GM04503 (cell line): ENCODE results near the gene HDLBP.
"Not testable (repeated sequence)": the region's sequence is repeated elsewhere in the genome, so short reads cannot be mapped to it uniquely, and the experiment has no call there.

Experiments
- DNase-seq: peaks from one replicate; pipeline ENCODE4 v3.0.0-alpha.2; 2012; ENCODE audit warnings: low read depth

The HDLBP gene

GRCh38 chr2:241302759-241303651 lies 12.5 kb downstream of the HDLBP start:
- DNase-seq = no peak

GRCh38 chr2:241302083-241302482 lies 13.4 kb downstream of the HDLBP start:
- DNase-seq = no peak

GRCh38 chr2:241300000-241300399 lies 15.5 kb downstream of the HDLBP start:
- DNase-seq = no peak

GRCh38 chr2:241298673-241299072 lies 16.8 kb downstream of the HDLBP start:
- no peak for DNase-seq

- DNase-seq = no peak
Measured at GRCh38 chr2:241296767-241297166, 18.7 kb downstream of the HDLBP start.

GRCh38 chr2:241295326-241296095 lies 20.0 kb downstream of the HDLBP start:
- no peak for DNase-seq

- DNase-seq = not testable (repeated sequence)
Measured at GRCh38 chr2:241293378-241293797, 22.1 kb downstream of the HDLBP start.

DNA sequence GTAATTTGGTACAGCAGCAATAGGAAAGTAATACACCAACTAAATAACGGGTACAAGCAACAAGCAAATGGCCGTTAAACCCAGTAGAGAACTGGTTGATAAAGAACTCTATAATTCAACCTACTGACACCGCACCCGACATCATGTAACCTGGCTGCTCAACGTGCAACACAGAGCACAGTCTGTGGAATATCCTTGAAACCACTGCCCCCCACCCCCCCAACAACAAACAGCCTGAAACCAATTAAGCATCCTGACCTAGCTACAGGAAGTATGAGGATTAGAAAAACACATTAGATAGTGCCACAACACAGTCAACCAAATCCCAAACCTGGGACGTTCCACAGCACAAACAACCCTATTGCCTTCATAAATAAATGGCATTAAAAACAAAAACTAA lies 23.5 kb downstream of the HDLBP start:
- DNase-seq = no peak

DNA sequence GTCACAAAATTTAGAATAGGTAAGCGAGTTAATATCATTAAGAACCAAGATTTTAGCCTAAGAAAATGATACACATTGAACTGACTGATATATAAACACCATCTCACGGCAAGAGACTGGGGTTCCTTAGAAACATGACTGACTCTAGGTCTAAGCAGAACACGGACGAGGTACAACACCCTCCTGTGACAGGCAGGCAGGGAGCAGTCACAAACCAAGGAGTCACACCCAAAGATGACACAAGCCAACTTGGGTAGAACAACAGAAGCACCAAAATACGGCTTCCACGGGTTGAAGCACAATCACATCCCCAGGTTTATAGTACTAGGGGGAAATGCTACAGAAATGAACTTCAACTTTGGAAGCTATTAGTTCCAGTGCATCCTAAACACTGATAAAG lies 24.3 kb downstream of the HDLBP start:
- no peak for DNase-seq

DNA sequence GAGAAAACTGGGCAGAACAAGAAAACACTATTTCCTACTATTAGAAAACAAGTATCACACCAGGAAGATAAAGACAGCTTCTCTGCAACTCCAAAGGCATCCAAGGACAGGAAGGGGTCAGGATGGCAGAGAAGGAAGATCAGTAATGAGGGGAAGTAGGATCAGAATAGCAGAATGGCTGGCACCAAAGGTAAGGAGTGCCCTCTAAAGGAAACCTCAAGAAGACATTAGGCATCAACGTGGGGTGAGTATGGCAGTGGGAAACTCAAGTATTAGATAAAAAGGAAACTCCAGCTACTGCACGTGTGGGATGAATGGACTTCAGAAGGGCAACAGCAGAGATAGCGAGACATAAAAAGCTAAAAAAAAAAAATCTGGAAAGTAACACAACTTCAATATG lies 25.9 kb downstream of the HDLBP start:
- DNase-seq = no peak

GRCh38 chr2:241289053-241289452 lies 26.4 kb downstream of the HDLBP start:
- DNase-seq = no peak

- no peak for DNase-seq
Measured at GRCh38 chr2:241288324-241288888, 27.1 kb downstream of the HDLBP start.

DNA sequence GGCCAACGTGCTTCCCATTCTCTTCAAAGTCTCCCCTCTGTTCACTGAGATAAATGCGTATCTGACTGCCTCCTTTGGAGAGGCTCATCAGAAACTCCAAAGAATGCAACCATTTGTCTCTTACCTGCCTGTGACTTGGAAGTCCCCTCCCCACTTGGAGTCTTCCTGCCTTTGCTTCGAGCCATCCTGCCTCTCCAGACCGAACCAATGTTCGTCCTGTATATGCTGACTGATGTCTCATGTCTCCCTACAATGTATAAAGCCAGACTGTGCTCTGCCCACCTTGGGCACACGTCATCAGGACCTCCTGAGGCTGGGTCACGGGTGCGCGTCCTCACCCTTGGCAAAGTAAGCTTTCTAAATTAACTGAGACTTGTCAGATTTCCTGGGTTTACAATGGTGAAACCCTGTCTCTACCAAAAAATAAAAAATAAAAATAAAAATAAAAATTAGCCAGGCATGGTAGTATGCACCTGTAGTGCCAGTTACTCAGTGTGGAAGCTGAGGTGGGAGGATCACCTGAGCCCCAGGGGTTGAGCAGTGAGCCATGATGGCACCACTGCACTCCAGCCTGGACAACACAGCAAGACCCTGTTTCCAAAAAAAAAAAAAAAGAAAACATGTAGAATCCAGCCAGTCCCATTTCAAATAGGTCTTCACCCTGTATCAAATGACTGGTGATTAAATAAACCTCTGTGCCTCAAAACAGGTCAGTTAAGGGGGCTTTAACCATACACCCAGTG lies 29.0 kb downstream of the HDLBP start:
- no peak for DNase-seq

DNA sequence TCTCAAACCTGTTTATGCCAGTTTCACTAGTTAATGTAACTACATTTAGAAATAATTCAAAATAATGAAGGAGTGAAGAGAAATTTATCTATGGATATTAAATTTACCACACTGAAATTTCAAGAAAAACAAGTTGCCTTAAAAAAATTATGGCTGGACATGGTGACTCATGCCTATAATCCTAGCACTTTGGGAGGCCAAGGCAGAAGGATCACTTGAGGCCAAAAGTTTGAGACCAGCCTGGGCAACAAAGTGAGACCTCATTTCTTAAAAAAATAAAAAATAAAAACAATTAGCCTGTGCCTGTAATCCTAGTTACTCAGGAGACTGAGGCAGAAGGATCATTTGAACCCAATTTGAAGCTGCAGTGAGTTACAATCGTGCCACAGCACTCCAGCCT lies 29.9 kb downstream of the HDLBP start:
- DNase-seq = no peak

- DNase-seq = no peak
Measured at GRCh38 chr2:241282555-241282954, 32.9 kb downstream of the HDLBP start.

GRCh38 chr2:241280291-241280690 lies 35.2 kb downstream of the HDLBP start:
- DNase-seq = no peak

GRCh38 chr2:241279828-241280227 lies 35.6 kb downstream of the HDLBP start:
- no peak for DNase-seq

DNA sequence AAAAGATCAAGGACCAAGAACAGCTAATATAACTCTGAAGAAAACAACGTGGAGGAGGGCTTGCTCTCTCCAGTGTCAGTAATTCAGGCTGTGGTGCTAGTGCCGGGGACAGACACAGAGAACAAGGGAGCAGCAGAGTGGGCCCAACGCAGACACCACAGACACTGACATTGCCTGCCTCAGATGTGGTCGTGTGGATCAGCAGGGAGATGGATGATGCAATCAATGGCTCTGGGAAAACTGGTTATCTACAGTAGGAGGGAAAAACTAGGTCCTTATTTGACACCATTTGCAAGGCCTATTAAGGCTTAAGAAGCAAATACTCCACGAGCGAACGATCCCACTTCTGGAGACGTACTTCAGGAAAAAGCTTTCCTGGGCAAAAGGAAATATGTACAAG lies 36.1 kb downstream of the HDLBP start:
- no peak for DNase-seq

DNA sequence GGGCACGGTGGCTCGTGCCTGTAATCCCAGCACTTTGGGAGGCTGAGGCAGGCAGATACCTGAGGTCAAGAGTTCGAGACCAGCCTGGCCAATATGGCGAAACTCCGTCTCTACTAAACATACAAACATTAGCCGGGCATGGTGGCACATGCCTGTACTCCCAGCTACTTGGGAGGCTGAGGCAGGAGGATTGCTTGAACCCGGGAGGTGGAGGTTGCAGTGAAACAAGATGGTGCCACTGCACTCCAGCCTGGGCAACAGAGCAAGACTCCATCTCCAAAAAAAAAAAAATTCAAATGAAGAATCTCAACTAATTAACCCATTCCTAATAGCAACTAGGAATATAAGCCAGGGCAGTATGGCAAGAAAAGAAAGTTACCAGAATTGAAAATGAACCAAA lies 37.2 kb downstream of the HDLBP start:
- DNase-seq = not testable (repeated sequence)

GRCh38 chr2:241275910-241276309 lies 39.6 kb downstream of the HDLBP start:
- DNase-seq = no peak

GRCh38 chr2:241275504-241275903 lies 40.0 kb downstream of the HDLBP start:
- DNase-seq = no peak

GRCh38 chr2:241274127-241274526 lies 41.3 kb downstream of the HDLBP start:
- no peak for DNase-seq
